SU-DHL-6 (cell line): ENCODE data around the gene TMEM43.
"Not testable (repeated sequence)": the region's sequence is repeated elsewhere in the genome, so short reads cannot be mapped to it uniquely, and the experiment has no call there.

Experiments
- H2AFZ ChIP-seq: fragments of 200-600 bp; sonication (generic); 2 replicates; pipeline ENCODE4 v1.6.1; 2014; ENCODE audit warnings: low read depth, mild to moderate bottlenecking, moderate library complexity, mixed read lengths, antibody characterized with exemption, low read length; ENCODE audit not compliant: severe bottlenecking
- H3F3A ChIP-seq: fragments of 200-600 bp; shearing (Covaris generic); 2 replicates; pipeline ENCODE4 v1.6.0; 2016; ENCODE audit warnings: antibody characterized with exemption, mild to moderate bottlenecking; ENCODE audit not compliant: insufficient read depth
- H3K27ac ChIP-seq: fragments of 200-600 bp; sonication (generic); 2 replicates; pipeline ENCODE4 v1.5.1; 2016; ENCODE audit warnings: low read depth, mild to moderate bottlenecking, low read length, moderate library complexity, mixed read lengths
- H3K27me3 ChIP-seq: fragments of 200-600 bp; sonication (generic), shearing (Covaris generic); 2 replicates; pipeline ENCODE4 v1.6.0; 2014; ENCODE audit warnings: mild to moderate bottlenecking, low read length
- H3K36me3 ChIP-seq: fragments of 200-600 bp; sonication (generic); 2 replicates; pipeline ENCODE4 v1.6.1; 2014; ENCODE audit warnings: mild to moderate bottlenecking, low read length, mixed read lengths
- H3K4me2 ChIP-seq: fragments of 300-600, 200-600 bp; shearing (Covaris generic), sonication (generic); 2 replicates; pipeline ENCODE4 v1.6.0; 2014; ENCODE audit warnings: low read length, low read depth, mild to moderate bottlenecking; ENCODE audit not compliant: poor library complexity, severe bottlenecking
- H3K4me3 ChIP-seq: fragments of 200-600 bp; sonication (generic); 2 replicates; pipeline ENCODE4 v1.5.1; 2014; ENCODE audit warnings: antibody characterized with exemption, low read length, mild to moderate bottlenecking, mixed read lengths; ENCODE audit not compliant: insufficient read depth, poor library complexity, severe bottlenecking
- H3K79me2 ChIP-seq: fragments of 200-600 bp; sonication (generic); 2 replicates; pipeline ENCODE4 v1.6.1; 2014; ENCODE audit warnings: mild to moderate bottlenecking, low read length, moderate library complexity; ENCODE audit not compliant: insufficient read depth
- H3K9ac ChIP-seq: fragments of 200-600 bp; sonication (generic); 2 replicates; pipeline ENCODE4 v1.7.0; 2014; ENCODE audit warnings: mild to moderate bottlenecking, low read length
- H3K9me2 ChIP-seq: fragments of 200-600 bp; sonication (generic); replicated peaks from 2 replicates; pipeline ENCODE4 v1.6.1; 2014; ENCODE audit warnings: low read length; ENCODE audit not compliant: insufficient read depth
- H3K9me3 ChIP-seq: fragments of 200-600 bp; sonication (generic); 2 replicates; pipeline ENCODE4 v1.6.1; 2014; ENCODE audit warnings: low read length, mixed read lengths; ENCODE audit not compliant: insufficient read depth
- H4K20me1 ChIP-seq: fragments of 200-600 bp; sonication (generic); 2 replicates; pipeline ENCODE4 v1.6.1; 2014; ENCODE audit warnings: low read depth, mild to moderate bottlenecking, antibody characterized with exemption, low read length, moderate library complexity, mixed read lengths
- EZH2phosphoT487 ChIP-seq: fragments of 200-600 bp; sonication (generic), shearing (Covaris generic); conservative IDR thresholded peaks from 2 replicates; pipeline ENCODE4 v1.6.1; 2018; ENCODE audit warnings: mild to moderate bottlenecking, antibody characterized with exemption, low read length, moderate library complexity, mixed read lengths
- TF ChIP-seq, protein P1 (sequence below): fragments of 200-600 bp; sonication (generic); IDR thresholded peaks from one replicate; pipeline ENCODE4 v1.5.1; 2017; ENCODE audit warnings: antibody characterized with exemption, mild to moderate bottlenecking, low read length, moderate library complexity; ENCODE audit not compliant: insufficient read depth, poor library complexity, severe bottlenecking

TMEM43 gene, protein sequence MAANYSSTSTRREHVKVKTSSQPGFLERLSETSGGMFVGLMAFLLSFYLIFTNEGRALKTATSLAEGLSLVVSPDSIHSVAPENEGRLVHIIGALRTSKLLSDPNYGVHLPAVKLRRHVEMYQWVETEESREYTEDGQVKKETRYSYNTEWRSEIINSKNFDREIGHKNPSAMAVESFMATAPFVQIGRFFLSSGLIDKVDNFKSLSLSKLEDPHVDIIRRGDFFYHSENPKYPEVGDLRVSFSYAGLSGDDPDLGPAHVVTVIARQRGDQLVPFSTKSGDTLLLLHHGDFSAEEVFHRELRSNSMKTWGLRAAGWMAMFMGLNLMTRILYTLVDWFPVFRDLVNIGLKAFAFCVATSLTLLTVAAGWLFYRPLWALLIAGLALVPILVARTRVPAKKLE

DNA sequence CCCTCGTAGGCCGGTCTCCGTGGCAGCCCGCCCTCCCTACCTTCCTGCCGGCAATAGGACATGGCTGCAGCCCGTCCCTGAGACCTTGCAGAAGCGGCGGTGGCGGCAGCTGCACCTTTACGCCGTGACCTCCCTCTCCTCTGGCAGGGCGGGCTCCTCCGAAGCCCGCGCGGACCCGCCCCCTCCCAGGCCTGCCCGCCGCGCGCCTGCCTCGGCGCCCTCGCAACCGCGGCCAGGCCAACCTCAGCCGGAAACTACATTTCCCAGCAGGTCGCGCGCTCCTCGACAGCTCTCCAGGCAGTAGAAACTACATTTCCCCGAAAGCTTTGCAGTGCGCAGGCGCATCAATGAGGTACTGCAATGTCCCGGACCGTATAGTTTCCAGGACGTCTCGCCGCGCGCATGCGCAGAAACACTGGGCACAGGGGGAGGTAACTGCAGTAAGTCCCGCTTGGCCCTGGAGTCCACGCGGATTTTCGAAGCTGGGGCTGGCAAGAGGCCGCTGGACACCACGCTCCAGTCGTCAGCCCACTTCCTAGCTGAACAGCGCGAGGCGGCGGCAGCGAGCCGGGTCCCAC lies at the start of gene TMEM43, which contains the start of gene CHCHD4:
TMEM43 (plus strand) TSS at position 438 of the 578 bp plus-strand sequence. CDS start 142 bp downstream, outside the sequence.
CHCHD4 (minus strand) TSS at position 256 of the 578 bp plus-strand sequence; CDS start at position 62, 194 bp downstream.
- H3K4me2 ChIP-seq: peak within 1 kb of the TSS; percentile 72
- H3K4me3 ChIP-seq: peak within 1 kb of the TSS; percentile 84
- no peaks in the 10 kb centered on the region for H3K36me3 ChIP-seq
- no peak for TF ChIP-seq EZH2phosphoT487
- TF ChIP-seq, protein P1, sequence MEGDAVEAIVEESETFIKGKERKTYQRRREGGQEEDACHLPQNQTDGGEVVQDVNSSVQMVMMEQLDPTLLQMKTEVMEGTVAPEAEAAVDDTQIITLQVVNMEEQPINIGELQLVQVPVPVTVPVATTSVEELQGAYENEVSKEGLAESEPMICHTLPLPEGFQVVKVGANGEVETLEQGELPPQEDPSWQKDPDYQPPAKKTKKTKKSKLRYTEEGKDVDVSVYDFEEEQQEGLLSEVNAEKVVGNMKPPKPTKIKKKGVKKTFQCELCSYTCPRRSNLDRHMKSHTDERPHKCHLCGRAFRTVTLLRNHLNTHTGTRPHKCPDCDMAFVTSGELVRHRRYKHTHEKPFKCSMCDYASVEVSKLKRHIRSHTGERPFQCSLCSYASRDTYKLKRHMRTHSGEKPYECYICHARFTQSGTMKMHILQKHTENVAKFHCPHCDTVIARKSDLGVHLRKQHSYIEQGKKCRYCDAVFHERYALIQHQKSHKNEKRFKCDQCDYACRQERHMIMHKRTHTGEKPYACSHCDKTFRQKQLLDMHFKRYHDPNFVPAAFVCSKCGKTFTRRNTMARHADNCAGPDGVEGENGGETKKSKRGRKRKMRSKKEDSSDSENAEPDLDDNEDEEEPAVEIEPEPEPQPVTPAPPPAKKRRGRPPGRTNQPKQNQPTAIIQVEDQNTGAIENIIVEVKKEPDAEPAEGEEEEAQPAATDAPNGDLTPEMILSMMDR: no peak
- peak within 1 kb of the TSS; percentile 90 for H3K9ac ChIP-seq
- H3K27ac ChIP-seq: peak within 1 kb of the TSS; percentile 68
- peak within 1 kb of the TSS; percentile 82 for H2AFZ ChIP-seq
- no peaks in the 10 kb centered on the region for H4K20me1 ChIP-seq
- peaks cover 62% of the 10 kb centered on the region for H3K79me2 ChIP-seq
- H3F3A ChIP-seq: no peaks in the 10 kb centered on the region
- no peaks in the 10 kb centered on the region for H3K9me3 ChIP-seq
- H3K9me2 ChIP-seq: no peaks in the 10 kb centered on the region
- H3K27me3 ChIP-seq: no peaks in the 10 kb centered on the region

DNA sequence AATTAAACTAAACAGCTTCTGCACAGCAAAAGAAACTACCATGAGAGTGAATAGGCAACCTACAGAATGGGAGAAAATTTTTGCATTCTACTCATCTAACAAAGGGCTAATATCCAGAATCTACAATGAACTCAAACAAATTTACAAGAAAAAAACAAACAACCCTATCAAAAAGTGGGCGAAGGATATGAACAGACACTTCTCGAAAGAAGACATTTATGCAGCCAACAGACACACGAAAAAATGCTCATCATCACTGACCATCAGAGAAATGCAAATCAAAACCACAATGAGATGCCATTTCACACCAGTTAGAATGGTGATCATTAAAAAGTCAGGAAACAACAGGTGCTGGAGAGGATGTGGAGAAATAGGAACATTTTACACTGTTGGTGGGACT lies 49.6 kb upstream of the TMEM43 start:
- H3K9me3 ChIP-seq, H3K27me3 ChIP-seq, H3K27ac ChIP-seq, H3K4me2 ChIP-seq, H3K36me3 ChIP-seq, H3K79me2 ChIP-seq, H3K4me3 ChIP-seq, H3K9me2 ChIP-seq, H2AFZ ChIP-seq, H4K20me1 ChIP-seq, H3K9ac ChIP-seq, H3F3A ChIP-seq: not testable (repeated sequence)

DNA sequence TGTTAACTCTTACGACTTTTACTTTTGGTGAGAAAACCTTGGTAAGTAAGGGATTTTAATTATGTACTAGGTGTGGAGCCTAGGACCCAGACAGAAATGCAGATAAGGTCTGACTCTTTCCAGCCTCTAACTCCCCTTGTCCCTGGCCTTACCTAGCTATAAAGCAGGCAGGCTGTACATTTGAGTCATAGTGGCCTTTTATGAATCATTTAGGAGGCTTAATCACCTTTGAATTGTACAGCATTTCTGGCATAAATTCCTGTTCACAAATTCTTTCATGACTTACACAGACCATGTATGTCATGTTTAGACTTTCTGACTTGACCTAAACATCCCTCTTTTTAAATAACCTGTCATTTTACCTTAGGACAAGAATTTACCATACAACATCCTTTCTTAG lies 47.5 kb upstream of the TMEM43 start:
- Histone ChIP-seq H3K9me2 (no peaks in the 10 kb centered on the region), H3K4me2 (no peak overlapping the region), H3K27me3 (no peaks in the 10 kb centered on the region), H3K27ac (no peak overlapping the region), H3F3A (no peaks in the 10 kb centered on the region), H2AFZ (no peak overlapping the region), H4K20me1 (no peaks in the 10 kb centered on the region), H3K9ac (no peak overlapping the region), H3K4me3 (no peak overlapping the region), H3K79me2 (no peaks in the 10 kb centered on the region), H3K9me3 (no peaks in the 10 kb centered on the region), H3K36me3 (no peaks in the 10 kb centered on the region)
- TF ChIP-seq EZH2phosphoT487: no peak
- TF ChIP-seq, protein P1: no peak
